Measurements from ENCODE around the gene CORO7.
"Not testable (repeated sequence)": the region's sequence is repeated elsewhere in the genome, so short reads cannot be mapped to it uniquely, and the experiment has no call there.

The CORO7 gene

DNA sequence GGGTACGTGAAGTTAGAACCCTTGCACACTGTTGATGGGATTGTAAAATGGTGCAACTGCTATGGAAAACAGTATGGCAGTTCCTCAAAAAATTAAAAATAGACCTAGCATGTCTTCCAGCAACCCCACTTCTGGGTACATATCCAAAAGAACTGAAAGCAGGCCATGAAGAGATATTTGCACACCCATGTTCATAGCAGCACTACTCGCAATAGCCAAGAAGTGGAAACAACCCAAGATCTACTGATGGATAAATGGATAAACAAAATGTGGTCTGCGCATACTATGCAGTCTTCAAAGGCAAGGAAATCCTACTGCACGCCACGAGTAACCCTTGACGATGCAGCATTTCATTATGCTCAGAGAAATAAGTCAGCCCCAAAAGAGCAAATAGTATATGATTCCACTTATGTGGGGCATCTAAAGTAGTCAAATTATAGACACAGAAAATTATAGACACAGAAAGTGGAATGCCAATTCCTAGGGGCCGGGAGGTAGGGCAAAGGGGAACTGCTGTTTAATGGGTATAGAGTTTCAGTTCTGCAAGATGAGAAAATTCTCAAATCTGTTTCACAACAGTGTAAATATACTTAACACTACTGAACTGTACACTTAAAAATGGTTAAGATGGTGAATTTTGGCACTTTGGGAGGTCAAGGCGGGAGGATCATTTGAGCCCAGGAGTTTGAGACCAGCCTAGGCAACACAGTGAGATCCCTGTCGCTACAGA lies 17.2 kb downstream of the CORO7 start:
- DNase-seq (ENCODE audit: extremely low spot score): no peak
- ChIA-PET CTCF (interaction anchor here (5.0 to 7.4 kb wide), 3 partner anchors 9 to 70 kb away, joined by 25 to 100 read pairs (median 64); no protein-coding TSS in a partner anchor), POLR2A (no interaction called here)
- TF ChIP-seq, protein P1, sequence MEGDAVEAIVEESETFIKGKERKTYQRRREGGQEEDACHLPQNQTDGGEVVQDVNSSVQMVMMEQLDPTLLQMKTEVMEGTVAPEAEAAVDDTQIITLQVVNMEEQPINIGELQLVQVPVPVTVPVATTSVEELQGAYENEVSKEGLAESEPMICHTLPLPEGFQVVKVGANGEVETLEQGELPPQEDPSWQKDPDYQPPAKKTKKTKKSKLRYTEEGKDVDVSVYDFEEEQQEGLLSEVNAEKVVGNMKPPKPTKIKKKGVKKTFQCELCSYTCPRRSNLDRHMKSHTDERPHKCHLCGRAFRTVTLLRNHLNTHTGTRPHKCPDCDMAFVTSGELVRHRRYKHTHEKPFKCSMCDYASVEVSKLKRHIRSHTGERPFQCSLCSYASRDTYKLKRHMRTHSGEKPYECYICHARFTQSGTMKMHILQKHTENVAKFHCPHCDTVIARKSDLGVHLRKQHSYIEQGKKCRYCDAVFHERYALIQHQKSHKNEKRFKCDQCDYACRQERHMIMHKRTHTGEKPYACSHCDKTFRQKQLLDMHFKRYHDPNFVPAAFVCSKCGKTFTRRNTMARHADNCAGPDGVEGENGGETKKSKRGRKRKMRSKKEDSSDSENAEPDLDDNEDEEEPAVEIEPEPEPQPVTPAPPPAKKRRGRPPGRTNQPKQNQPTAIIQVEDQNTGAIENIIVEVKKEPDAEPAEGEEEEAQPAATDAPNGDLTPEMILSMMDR (IDR thresholded peaks at IDR 0.05; ENCODE audit: control extremely low read depth, extremely low read depth, low read depth, missing control alignments): no peak

DNA sequence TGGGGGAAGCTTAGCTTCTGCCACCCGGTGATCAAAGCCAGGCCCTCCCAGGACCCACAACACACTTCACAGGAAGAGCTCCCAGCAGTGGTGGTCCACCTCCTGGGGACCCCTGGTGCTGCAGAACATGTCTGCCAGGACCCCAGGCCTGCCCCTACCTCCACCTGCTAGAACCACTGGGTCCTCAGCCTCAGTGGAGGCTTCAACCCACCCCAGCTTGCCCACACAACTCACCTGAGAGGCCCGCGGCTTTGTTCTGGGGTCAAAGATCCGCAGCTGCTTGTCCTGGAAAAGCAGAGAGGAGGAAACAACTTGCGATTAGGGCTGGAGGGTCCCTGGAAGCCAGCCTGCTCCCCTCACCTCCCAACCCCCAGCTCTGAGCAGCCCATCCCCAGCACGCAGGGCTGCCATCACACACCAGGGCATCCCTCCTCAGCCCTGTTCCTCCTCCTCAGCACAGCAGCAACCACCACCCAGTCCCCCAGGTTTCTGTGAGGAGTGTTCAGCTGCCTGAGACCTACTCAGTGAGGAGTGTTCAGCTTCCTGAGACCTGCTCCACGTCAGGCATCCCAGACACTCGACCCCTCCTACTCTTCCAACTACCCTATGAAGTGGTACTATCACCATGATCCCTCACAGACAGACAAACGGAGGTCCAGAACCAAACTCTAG lies 21.2 kb downstream of the CORO7 start:
- DNase-seq (ENCODE audit: extremely low spot score): no peak
- ChIA-PET POLR2A (no interaction called here), CTCF (interaction anchor here (0.9 to 1.8 kb wide), 3 partner anchors 8 to 106 kb away, joined by 3 to 7 read pairs (median 3); no protein-coding TSS in a partner anchor)
- TF ChIP-seq, protein P1 (IDR thresholded peaks at IDR 0.05; ENCODE audit: control extremely low read depth, extremely low read depth, low read depth, missing control alignments): no peak

DNA sequence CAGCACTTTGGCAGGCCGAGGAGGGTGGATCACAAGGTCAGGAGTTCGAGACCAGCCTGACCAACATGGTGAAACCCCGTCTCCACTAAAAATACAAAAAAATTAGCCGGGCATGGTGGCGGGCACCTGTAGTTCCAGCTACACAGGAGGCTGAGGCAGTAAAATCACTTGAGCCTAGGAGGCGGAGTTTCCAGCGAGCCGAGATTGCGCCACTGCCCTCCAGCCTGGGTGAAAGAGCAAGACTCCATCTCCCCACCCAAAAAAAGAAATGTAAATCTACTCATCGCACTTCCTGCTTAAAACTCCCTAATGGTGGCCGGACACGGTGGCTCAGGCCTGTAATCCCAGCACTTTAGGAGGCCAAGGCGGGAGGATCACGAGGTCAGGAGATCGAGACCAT lies 22.5 kb downstream of the CORO7 start:
- POLR2A ChIA-PET; DNase-seq (ENCODE audit: extremely low spot score): not testable (repeated sequence)
- CTCF ChIA-PET: interaction anchor here (0.8 to 8.3 kb wide), 2 partner anchors 9 to 41 kb away, joined by 3 to 100 read pairs; no protein-coding TSS in a partner anchor

DNA sequence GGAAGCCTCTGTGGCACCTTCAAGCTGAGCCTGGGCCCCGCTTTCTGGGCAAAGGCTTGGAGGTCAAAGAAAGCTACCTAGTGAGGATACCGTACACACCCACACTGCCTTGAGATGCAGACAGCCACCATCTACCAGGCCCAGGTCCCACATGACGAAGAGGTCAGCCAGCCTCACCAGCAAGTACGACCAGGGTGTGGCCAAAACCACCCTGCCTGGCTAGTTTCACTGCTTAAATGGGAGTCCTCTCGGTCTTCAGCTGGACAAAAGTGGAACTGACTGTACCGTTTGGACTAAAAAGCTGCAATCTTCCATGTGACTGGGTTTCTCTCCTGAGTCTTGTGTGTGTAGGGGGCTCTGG lies 23.2 kb downstream of the CORO7 start:
- POLR2A ChIA-PET: no interaction called here
- no peak for DNase-seq (ENCODE audit: extremely low spot score)

DNA sequence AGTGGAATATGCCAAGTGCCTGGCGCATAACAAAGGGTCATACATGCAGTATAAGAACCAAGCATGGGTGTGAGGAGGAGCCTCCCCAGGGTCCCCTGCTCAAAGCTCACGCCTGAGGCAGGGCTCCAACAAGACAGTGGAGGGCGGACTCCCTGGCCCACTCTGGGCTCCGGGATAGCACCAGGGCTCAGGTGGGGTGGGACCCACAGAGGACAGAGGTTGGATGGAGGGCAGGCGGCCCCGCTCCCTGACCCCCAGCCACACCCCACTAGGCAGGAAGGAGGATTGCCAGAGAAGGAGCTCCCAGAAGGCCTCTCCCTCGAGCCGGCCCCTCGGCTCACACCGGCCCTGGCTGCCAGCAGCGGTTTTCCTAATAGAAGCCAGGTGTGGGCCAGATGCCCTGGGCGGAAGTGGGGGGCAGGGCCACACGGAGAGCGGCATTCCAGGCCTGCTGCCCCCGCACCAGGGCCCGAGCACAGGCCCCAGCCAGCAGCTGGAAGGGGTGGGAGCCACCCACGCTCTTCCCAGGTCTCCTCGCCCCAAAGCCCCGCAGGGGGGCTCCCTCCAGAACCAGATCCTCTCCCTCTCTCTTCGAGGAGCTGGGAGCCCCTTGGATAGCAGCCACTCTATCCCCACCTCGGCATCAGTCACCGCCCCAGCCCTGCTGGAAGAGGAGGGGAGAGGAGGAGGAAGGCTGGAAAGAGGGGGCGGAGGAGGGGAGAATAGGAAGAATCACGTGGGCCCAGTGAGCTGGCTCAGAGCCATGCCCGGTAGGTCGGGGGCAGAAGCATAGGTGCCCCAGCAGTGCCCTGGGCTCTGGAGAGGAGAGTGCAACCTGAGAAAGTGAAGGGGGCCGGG lies 23.8 kb downstream of the CORO7 start:
- TF ChIP-seq, protein P1 (IDR thresholded peaks at IDR 0.05; ENCODE audit: control extremely low read depth, extremely low read depth, low read depth, missing control alignments): no peak
- no peak for DNase-seq (ENCODE audit: extremely low spot score)
- ChIA-PET POLR2A (no interaction called here), CTCF (interaction anchor here (0.8 to 8.3 kb wide), 3 partner anchors 10 to 40 kb away, joined by 3 to 100 read pairs (median 8); no protein-coding TSS in a partner anchor)

More for the DNA sequence above, 23.2 kb downstream of the CORO7 start:
- TF ChIP-seq, protein P1 (IDR thresholded peaks at IDR 0.05; ENCODE audit: control extremely low read depth, extremely low read depth, low read depth, missing control alignments): no peak
- CTCF ChIA-PET: interaction anchor here (0.8 to 8.3 kb wide), 3 partner anchors 10 to 40 kb away, joined by 3 to 100 read pairs (median 8); no protein-coding TSS in a partner anchor

DNA sequence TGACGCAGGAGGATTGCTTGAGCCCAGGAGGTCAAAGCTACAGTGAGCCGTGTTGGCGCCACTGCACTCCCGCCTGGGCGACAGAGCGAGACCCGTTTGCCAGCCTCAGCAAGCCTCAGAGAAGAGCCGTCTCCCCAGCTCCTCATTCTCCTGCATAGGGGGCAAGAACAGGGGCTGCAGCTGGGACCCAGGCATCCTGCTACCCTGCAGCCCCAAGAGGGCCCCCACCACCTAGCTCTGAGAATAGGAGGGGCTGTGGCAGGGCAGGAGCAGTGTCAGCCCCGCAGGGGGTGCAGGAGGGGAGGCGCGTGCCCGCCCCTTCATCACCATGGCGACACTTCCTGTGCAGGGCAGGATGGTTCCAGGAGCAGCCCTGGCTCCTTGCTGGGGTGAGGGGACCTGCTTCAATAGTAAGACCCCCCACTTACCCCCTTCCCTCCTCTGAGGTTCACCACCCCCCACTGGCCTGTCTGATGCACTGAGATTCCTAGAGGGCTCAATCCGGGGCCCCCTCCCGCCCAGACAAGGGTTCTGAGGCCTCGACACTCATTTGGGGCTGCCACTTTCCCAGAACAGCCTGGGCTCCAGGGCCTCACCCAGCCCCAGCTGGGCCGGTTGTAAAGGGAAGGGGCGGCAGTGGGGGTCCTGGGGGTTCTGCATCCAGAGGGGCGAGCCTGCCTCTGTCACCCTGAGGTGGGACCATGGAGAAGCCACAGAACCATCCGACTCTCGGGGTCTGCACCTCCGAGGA lies 24.6 kb downstream of the CORO7 start:
- TF ChIP-seq, protein P1 (IDR thresholded peaks at IDR 0.05; ENCODE audit: control extremely low read depth, extremely low read depth, low read depth, missing control alignments): no peak
- CTCF ChIA-PET: interaction anchor here (1.8 to 8.3 kb wide), 2 partner anchors 11 to 33 kb away, joined by 8 to 100 read pairs; no protein-coding TSS in a partner anchor
- POLR2A ChIA-PET: no interaction called here
- no peak for DNase-seq (ENCODE audit: extremely low spot score)
